ENCODE data around the gene SLF1.

DNA sequence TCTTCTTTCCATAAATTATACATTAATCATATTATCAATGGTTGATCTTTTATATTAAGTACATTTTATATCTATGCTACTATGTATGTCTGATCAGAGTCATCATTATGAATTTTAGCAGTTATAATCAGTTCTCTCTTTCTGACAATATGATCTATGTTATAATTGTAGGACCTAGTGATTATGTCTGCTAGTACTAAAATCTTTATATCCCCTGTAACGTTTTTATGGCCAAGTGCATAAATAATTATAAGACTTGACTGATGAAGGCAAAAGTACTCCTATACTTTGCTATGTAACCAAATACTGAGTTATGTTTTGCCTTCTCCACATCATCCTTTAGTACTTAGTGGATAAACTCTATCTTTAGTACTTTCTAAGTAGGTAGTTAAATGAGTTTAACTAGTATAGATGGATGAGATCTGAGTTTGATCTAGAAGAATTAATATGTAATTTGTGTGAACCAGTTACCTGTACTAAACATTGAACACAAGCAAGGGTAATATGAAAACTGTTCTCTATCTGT lies 75.4 kb downstream of the SLF1 start:
- TF ChIP-seq POLR2AphosphoS5 (IDR thresholded peaks at IDR 0.05; ENCODE audit: low read depth, low read length) (no peak), POLR2A (IDR thresholded peaks at IDR 0.05; ENCODE audit: low read depth, low read length) (no peak)

All from GM12892 (cell line).